Mammary epithelial cell (primary cell): ENCODE measurements around the gene SUPT4H1.

Experiments used
- CTCF ChIP-seq, 2 donors: IDR thresholded peaks in 1 of 2; conservative IDR thresholded peaks in 1 of 2; 2 replicates each; pipeline ENCODE4 v1.5.1; 2011 to 2012; ENCODE audit warnings: inconsistent platforms in 2 of 2, low read length in 2 of 2, mild to moderate bottlenecking in 2 of 2, control low read depth in 1 of 2, low read depth in 1 of 2; ENCODE audit not compliant: insufficient read depth in 1 of 2; ENCODE audit errors: extremely low read depth in 1 of 2
- EZH2 ChIP-seq: IDR thresholded peaks from 2 replicates; pipeline ENCODE4 v1.6.1; 2012; ENCODE audit warnings: low read length, inconsistent platforms, borderline replicate concordance

DNA sequence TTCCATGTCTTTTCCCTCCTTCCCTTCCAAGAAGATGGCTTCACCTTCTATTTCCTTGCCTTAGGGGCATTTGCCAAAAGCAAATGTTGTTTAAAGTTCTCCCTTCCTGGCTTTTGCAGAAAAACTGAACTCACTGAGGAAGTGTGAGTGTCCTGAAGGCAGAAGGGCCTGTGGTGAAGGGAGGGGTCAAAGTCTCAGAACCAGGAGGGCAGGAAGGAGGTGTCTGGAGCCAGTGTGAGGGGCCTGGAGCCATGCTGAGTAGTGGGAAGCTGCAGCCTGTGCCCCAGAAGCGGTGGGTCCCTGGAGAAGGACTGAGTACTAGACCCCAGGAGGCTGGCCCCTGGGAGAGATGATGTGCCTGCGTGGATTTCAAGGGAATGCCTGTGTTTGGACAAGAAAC, 23.8 kb upstream of the SUPT4H1 start:
- TF ChIP-seq CTCF (conservative IDR thresholded peaks at IDR 0.05 in 1 of 2, IDR thresholded peaks at IDR 0.05 in 1 of 2; ENCODE audit: extremely low read depth in 1 of 2, insufficient read depth in 1 of 2, low read depth in 1 of 2, low read length in 2 of 2) (no peak), EZH2 (no peak)
